Mucosa of stomach (tissue), 1 donor: ENCODE data around the gene SLC25A51.

Experiments used
- H3K27me3 ChIP-seq: one replicate; pipeline ENCODE4 v1.7.0; 2013; ENCODE audit warnings: mild to moderate bottlenecking, low read length; ENCODE audit not compliant: control insufficient read depth, insufficient read depth
- H3K36me3 ChIP-seq: one replicate; pipeline ENCODE4 v1.7.0; 2013; ENCODE audit warnings: low read length; ENCODE audit not compliant: control insufficient read depth, insufficient read depth
- H3K4me1 ChIP-seq: one replicate; pipeline ENCODE4 v1.7.0; 2013; ENCODE audit warnings: mild to moderate bottlenecking, low read length; ENCODE audit not compliant: control insufficient read depth, insufficient read depth
- H3K4me3 ChIP-seq: one replicate; pipeline ENCODE4 v1.7.0; 2013; ENCODE audit warnings: low read length
- H3K9ac ChIP-seq: one replicate; pipeline ENCODE4 v1.7.0; 2013; ENCODE audit warnings: mild to moderate bottlenecking, low read length, moderate library complexity
- H3K9me3 ChIP-seq: one replicate; pipeline ENCODE4 v1.7.0; 2013; ENCODE audit warnings: mild to moderate bottlenecking, low read length, moderate library complexity; ENCODE audit not compliant: control insufficient read depth
- donor health status: Pancreatic carcinoma.

SLC25A51 gene

GRCh38 chr9:37923118-37923795, 19.3 kb upstream of the SLC25A51 start:
- Histone ChIP-seq H3K27me3 (no peaks in the 10 kb centered on the region), H3K9ac (peak overlapping the region; percentile 30), H3K4me3 (no peak overlapping the region), H3K9me3 (no peaks in the 10 kb centered on the region), H3K36me3 (no peaks in the 10 kb centered on the region), H3K4me1 (peaks cover 15% of the 10 kb centered on the region)

DNA sequence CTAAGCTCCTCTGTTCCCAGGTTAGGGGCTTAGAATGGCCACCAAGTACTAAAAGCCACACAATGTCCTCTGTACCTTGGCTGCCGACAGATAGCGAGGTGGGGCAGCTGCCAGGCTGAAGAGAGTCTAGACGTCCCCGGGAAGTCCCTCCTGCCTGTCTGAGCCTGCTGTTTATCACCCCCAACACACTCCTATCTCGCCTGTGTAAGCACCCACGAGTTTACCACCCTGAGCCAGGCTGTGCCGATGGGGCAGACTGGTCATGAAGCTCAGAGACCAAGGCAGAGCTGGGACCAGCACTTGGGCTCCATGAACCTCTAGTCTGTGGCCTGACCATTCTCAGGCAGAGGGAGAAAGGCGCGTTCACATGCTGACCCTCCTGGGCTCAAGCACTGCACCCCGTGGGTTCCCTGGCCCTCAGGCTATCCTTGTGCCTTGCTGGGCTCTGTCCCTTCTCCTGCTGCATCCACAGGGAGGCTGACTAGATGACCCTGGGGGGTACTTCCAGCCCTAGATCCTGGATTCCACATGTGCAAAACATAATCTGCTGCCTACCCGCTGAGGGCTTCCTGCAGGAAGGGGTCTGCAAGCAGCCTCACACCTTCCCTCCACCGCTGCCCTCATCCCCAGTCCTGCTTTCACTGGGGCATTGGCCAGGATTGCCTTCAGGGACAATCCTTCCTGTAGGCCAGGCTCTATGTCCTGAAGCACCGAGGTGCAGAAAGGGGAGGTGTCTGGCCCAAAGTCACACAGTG, 18.6 kb upstream of the SLC25A51 start:
- Histone ChIP-seq H3K4me3 (no peak overlapping the region), H3K9ac (peak overlapping the region; percentile 30), H3K9me3 (no peaks in the 10 kb centered on the region), H3K36me3 (peaks cover 5% of the 10 kb centered on the region), H3K27me3 (no peaks in the 10 kb centered on the region), H3K4me1 (peaks cover 11% of the 10 kb centered on the region)

GRCh38 chr9:37921546-37922300, 17.8 kb upstream of the SLC25A51 start:
- H3K27me3 ChIP-seq = no peaks in the 10 kb centered on the region
- peaks cover 8% of the 10 kb centered on the region for H3K36me3 ChIP-seq
- H3K9ac ChIP-seq = no peak overlapping the region
- peaks cover 6% of the 10 kb centered on the region for H3K4me1 ChIP-seq
- no peak overlapping the region for H3K4me3 ChIP-seq
- H3K9me3 ChIP-seq = no peaks in the 10 kb centered on the region

DNA sequence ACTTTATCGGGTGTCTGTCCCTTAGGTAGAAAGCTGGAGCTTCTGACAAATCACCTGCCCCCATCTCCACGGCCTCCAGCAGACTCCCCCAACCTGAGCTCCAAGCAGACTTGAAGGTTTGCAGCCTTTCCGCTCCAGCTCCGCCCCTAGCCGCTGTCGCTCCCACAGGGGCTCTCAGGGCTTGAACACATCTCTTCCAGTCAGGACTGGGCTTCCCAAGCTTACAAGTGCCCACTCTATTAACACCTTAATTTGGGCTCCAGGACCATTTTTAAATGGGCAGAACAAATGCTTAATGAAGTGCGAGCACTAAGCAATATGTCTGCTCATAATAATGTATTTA, 17.2 kb upstream of the SLC25A51 start:
- Histone ChIP-seq H3K36me3 (peaks cover 8% of the 10 kb centered on the region), H3K9me3 (no peaks in the 10 kb centered on the region), H3K4me3 (no peak overlapping the region), H3K9ac (no peak overlapping the region), H3K4me1 (peaks cover 6% of the 10 kb centered on the region), H3K27me3 (no peaks in the 10 kb centered on the region)

DNA sequence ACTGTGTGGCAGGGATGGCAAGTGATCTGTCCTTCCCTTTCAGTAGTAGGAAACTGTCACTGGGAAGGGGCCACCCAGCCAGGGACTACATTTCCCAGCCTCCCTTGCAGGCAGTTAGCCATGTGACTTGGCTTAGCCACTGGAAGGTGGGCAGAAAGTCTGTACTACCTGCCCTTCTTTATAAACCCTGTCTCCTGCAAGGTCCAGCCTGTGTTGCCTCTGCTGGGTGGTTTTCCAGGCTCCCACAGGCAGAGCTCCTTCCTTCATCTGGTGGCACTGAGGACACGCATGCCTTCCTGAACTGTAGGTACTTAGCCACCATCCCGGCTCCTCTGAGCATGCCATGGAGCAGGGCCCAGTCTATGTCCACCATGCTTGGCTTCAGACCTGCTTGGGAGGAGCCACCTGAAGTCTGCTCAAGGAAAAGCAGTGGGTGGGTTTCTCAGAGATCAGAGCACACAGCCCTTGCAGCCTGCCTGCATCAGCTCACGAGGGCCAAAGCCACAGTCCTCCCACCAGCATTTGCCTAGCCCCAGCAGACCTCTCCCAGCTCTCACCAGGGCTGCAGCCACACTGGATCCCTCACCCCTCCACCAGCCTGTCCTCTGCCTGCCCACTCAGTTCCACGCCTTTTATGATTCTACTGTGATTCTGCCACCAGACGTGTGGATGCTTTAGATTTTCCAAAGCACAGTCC, 16.7 kb upstream of the SLC25A51 start:
- peaks cover 6% of the 10 kb centered on the region for H3K4me1 ChIP-seq
- peaks cover 8% of the 10 kb centered on the region for H3K36me3 ChIP-seq
- no peaks in the 10 kb centered on the region for H3K27me3 ChIP-seq
- H3K4me3 ChIP-seq = no peak overlapping the region
- no peaks in the 10 kb centered on the region for H3K9me3 ChIP-seq
- H3K9ac ChIP-seq = no peak overlapping the region

GRCh38 chr9:37919956-37920335, 16.0 kb upstream of the SLC25A51 start:
- Histone ChIP-seq H3K36me3 (peaks cover 8% of the 10 kb centered on the region), H3K9ac (no peak overlapping the region), H3K4me3 (no peak overlapping the region), H3K4me1 (peaks cover 6% of the 10 kb centered on the region), H3K27me3 (no peaks in the 10 kb centered on the region), H3K9me3 (no peaks in the 10 kb centered on the region)

- Histone ChIP-seq H3K4me3 (no peak overlapping the region), H3K4me1 (peaks cover 6% of the 10 kb centered on the region), H3K27me3 (no peaks in the 10 kb centered on the region), H3K9me3 (no peaks in the 10 kb centered on the region), H3K36me3 (peaks cover 8% of the 10 kb centered on the region), H3K9ac (no peak overlapping the region)
Observed at GRCh38 chr9:37919246-37919955, 15.5 kb upstream of the SLC25A51 start.

- H3K9me3 ChIP-seq = no peaks in the 10 kb centered on the region
- H3K27me3 ChIP-seq = no peaks in the 10 kb centered on the region
- H3K4me1 ChIP-seq = peaks cover 6% of the 10 kb centered on the region
- H3K4me3 ChIP-seq = no peak overlapping the region
- no peak overlapping the region for H3K9ac ChIP-seq
- peaks cover 8% of the 10 kb centered on the region for H3K36me3 ChIP-seq
Observed at GRCh38 chr9:37918665-37919170, 14.8 kb upstream of the SLC25A51 start.

DNA sequence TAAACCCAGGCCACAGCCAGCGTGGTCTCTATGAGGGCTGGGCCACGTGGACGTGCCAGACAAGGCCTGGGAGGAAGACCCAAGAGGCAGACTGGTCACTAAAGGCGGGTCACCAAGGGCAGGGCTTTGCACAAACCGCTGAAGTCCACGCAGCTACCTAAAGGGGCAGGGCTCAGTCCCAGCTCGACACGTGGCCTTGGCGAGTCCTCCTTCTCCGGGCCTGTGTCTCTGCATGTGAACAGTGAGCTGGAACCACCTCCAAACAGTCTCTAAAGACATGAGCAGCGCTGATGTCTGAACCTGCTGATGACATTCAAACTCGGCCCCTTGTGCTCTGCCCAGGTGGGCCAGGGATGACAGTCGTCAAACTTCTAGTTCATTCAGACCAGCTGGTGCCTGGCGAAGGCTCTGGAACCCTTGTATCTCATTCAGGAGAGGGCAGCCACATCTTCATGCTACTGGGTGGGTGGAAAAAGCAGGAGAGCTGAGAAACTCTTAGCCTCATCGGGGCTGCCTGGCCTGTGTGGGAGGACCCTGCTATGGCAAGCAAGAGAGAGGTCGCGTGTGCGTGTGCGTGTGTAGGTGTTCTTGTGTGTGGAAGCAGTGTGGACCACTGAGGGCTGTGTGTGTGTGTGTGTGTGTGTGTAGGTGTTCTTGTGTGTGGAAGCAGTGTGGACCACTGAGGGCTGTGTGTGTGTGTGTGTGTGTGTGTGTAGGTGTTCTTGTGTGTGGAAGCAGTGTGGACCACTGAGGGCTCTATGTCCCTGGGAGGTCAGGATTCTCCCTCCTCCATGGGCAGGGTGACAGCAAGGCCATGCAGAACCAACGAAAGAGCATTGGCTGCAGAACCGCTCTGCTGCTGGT, 14.1 kb upstream of the SLC25A51 start:
- H3K9ac ChIP-seq = no peak overlapping the region
- H3K4me1 ChIP-seq = peaks cover 6% of the 10 kb centered on the region
- H3K4me3 ChIP-seq = no peak overlapping the region
- H3K9me3 ChIP-seq = no peaks in the 10 kb centered on the region
- H3K27me3 ChIP-seq = no peaks in the 10 kb centered on the region
- H3K36me3 ChIP-seq = peaks cover 8% of the 10 kb centered on the region

GRCh38 chr9:37917313-37917731, 13.4 kb upstream of the SLC25A51 start:
- Histone ChIP-seq H3K9me3 (no peaks in the 10 kb centered on the region), H3K9ac (no peak overlapping the region), H3K4me1 (peaks cover 1% of the 10 kb centered on the region), H3K36me3 (peaks cover 8% of the 10 kb centered on the region), H3K27me3 (no peaks in the 10 kb centered on the region), H3K4me3 (no peak overlapping the region)
